GM20000 (cell line): ENCODE measurements around the gene TBC1D3C.
"Not testable (repeated sequence)": the region's sequence is repeated elsewhere in the genome, so short reads cannot be mapped to it uniquely, and the experiment has no call there.

Experiments
- DNase-seq: peaks from one replicate; pipeline ENCODE4 v3.0.0; 2012; ENCODE audit warnings: low spot score

TBC1D3C gene

DNA sequence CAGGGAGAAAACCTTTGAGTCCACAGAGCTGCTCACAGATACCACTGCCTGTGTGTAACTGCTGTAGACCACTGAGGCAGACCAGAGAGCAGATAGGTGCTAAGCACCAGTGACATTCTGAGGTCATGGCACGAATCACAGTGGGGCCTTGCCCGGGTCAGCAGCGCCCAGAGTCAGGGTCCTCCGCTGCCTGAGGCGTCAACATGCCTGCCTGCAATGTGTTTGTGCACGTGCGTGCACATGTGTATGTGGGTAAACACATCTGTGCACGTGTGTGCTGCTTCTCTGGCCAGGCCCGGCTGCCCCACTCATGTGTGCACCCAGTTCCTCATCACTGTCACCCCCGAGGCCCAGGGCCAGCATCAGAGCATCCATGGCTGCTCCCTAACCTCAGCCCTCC, at the start of gene TBC1D3C:
Gene TBC1D3C, minus strand, starts transcription at position 101 of the 400 bp plus-strand sequence. CDS start 1,568 bp downstream, outside the sequence.
- not testable (repeated sequence) for DNase-seq

DNA sequence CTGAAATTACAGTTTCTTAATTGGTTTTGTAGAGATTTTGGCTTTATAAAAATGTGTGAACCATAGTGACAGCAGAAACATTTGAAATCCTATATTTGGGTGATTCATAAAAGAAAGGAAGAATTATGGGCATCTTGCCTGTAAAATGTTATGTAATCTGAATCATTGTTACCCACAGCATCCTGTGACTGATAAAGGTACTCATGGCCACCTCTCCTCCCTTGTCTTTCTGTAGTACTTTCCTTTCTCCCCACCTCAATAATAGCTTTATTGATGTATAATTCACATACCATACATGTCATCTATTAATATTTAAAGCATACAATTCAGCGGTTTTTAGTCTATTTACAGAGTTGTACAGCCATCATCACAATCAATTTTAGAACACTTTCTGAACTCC, 30.8 kb upstream of the TBC1D3C start:
- not testable (repeated sequence) for DNase-seq

GRCh38 chr17:38094059-38094694, 25.7 kb upstream of the TBC1D3C start:
- not testable (repeated sequence) for DNase-seq

- DNase-seq, result not testable (repeated sequence)
Observed at GRCh38 chr17:38088120-38088519, 19.7 kb upstream of the TBC1D3C start.

GRCh38 chr17:38087344-38087743, 18.9 kb upstream of the TBC1D3C start:
- DNase-seq, result not testable (repeated sequence)
